Body of pancreas (tissue), 4 donors: Measurements from ENCODE around the gene CD151.

ENCODE experiments used
- CTCF ChIP-seq, 7 experiments: fragments of 450-650 bp in 4 of 7; fragments of 200-600 bp in 3 of 7; sonication (generic) in 3 of 7; IDR thresholded peaks; one replicate each; pipeline ENCODE4 v1.5.1; 2016 to 2019; ENCODE audit warnings: antibody characterized with exemption in 7 of 7
- POLR2A ChIP-seq, 3 donors: fragments of 450-650 bp; IDR thresholded peaks; one replicate each; pipeline ENCODE4 v1.6.1; 2016; ENCODE audit warnings: antibody characterized with exemption in 3 of 3, mild to moderate bottlenecking in 2 of 3

- TF ChIP-seq CTCF (IDR thresholded peaks at IDR 0.05): peak in 1 of 7 experiments; percentile 16
- peak; percentile 7 to 62 (median 52) for TF ChIP-seq POLR2A (IDR thresholded peaks at IDR 0.05)
These were observed 11.3 kb downstream of the CD151 start for GRCh38 chr11:843818-844692.
